Measurements from ENCODE around the gene DDX27. TPM values are rescaled to one million over a fixed set of nuclear protein-coding genes. Genes with fewer than 3 reads are reported as not detected.

The DDX27 gene
- total and polyA plus RNA-seq, 4 donors: 16.3 to 32.3 (median 24.9) TPM

DNA sequence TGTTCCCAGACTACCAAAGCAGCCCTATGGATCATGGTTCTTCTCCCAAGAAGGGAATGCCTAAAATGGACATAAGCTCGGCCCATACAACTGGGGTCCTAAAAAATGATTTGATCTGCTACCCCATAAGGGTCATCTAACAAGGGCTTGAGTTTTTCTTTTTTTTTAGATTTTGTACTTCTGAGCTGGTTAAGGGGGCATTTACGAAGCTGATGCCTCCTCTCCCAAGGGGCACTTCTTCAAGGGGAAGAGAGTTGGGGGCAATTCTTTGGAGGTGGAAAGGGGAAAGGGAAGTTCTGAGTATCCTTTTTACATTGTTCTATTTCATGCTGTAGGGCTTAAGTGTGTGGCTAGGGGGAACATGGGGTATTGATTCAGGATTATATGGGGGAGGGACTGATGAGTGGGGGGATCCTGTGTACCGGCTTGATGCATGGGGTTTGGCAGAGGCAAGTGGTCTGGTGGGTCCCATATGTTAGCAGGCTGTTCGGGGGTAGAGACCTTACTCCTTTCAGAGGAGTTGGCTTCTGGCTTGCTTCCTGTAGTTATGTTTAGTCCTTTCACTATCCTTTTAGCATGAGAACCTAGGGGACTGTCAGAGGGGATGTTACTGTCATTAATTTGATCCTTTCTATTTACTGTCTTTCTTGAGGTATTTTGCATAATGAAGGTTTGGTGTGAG, 66.7 kb downstream of the DDX27 start:
- Histone ChIP-seq H3K27me3 (ENCODE audit: control insufficient read depth in 1 of 2, insufficient read depth in 2 of 2, low read length in 1 of 2) (no peaks in the 10 kb centered on the region), H3K9me3 (ENCODE audit: control insufficient read depth, low read length) (peaks cover 14% of the 10 kb centered on the region), H3K4me1 (ENCODE audit: control insufficient read depth in 1 of 2, insufficient read depth in 2 of 2, low read length in 2 of 2) (peaks cover 0 to 2% of the 10 kb centered on the region in 2 donors), H3K4me3 (ENCODE audit: low read length in 2 of 2) (no peak overlapping the region), H3K36me3 (ENCODE audit: control insufficient read depth in 1 of 2, insufficient read depth in 2 of 2, low read length in 1 of 2) (peaks cover 28 to 29% of the 10 kb centered on the region in 2 donors), H3K27ac (ENCODE audit: low read depth in 1 of 2, low read length in 2 of 2) (no peak overlapping the region)
- intact Hi-C loops (cut with DNase I): no loop called here
- DNase-seq: no peak
- WGBS, 2 donors: 98% methylated on average over 4 of the region's 4 CpGs
- no peak for ATAC-seq (ENCODE audit: low FRiP score)

- H3K4me3 ChIP-seq (ENCODE audit: low read length in 2 of 2): no peak overlapping the region
- H3K9me3 ChIP-seq (ENCODE audit: control insufficient read depth, low read length): peaks cover 14% of the 10 kb centered on the region
- no peak for DNase-seq
- peaks cover 0 to 2% of the 10 kb centered on the region in 2 donors for H3K4me1 ChIP-seq (ENCODE audit: control insufficient read depth in 1 of 2, insufficient read depth in 2 of 2, low read length in 2 of 2)
- H3K27ac ChIP-seq (ENCODE audit: low read depth in 1 of 2, low read length in 2 of 2): no peak overlapping the region
- WGBS, 2 donors: 95 to 97% methylated on average over 16 of the region's 16 CpGs
- intact Hi-C loops (cut with DNase I): no loop called here
- no peak for ATAC-seq (ENCODE audit: low FRiP score)
- H3K36me3 ChIP-seq (ENCODE audit: control insufficient read depth in 1 of 2, insufficient read depth in 2 of 2, low read length in 1 of 2): peaks cover 28 to 30% of the 10 kb centered on the region in 2 donors
- H3K27me3 ChIP-seq (ENCODE audit: control insufficient read depth in 1 of 2, insufficient read depth in 2 of 2, low read length in 1 of 2): no peaks in the 10 kb centered on the region
These were observed 67.7 kb downstream of the DDX27 start for GRCh38 chr20:49286689-49287551.

DNA sequence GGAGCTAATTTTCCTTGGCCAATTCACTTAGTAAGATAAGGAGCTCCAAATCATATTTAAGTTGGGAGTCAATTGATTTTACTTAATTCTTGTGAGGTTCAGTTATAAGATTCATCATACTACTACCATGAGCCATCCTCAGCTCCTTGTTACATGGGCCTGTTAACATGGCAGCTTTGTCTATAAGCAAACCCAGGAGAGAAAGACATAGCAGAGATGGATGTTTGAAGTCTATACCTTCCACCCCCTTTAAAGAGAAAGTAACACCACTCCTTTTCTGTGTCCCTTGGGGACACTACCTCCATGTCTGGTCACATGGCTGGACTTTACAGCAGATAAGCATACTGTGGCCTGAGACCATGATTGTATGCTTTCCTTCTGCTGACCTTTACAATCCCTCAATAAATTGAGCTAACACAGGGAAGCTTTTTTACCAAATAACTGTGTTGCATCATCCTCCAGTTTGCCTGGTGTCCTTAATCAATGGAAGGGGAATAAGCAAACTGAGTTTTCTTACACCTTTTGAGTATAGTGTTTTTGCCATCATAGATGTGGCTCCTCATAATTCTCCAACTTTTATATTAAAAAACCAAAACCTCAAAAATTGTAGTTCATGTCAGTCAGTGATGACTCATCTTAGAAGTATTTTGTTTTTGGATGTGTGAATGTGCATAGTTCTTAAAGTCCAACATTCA, 68.5 kb downstream of the DDX27 start:
- ATAC-seq (ENCODE audit: low FRiP score): no peak
- H3K4me3 ChIP-seq (ENCODE audit: low read length in 2 of 2): no peak overlapping the region
- intact Hi-C loops (cut with DNase I): no loop called here
- H3K27ac ChIP-seq (ENCODE audit: low read depth in 1 of 2, low read length in 2 of 2): peak overlapping the region in 1 of 2 donors; percentile 8
- peaks cover 14% of the 10 kb centered on the region for H3K9me3 ChIP-seq (ENCODE audit: control insufficient read depth, low read length)
- H3K36me3 ChIP-seq (ENCODE audit: control insufficient read depth in 1 of 2, insufficient read depth in 2 of 2, low read length in 1 of 2): peaks cover 26 to 28% of the 10 kb centered on the region in 2 donors
- peaks cover 0 to 2% of the 10 kb centered on the region in 2 donors for H3K4me1 ChIP-seq (ENCODE audit: control insufficient read depth in 1 of 2, insufficient read depth in 2 of 2, low read length in 2 of 2)
- H3K27me3 ChIP-seq (ENCODE audit: control insufficient read depth in 1 of 2, insufficient read depth in 2 of 2, low read length in 1 of 2): no peaks in the 10 kb centered on the region
- DNase-seq: no peak

DNA sequence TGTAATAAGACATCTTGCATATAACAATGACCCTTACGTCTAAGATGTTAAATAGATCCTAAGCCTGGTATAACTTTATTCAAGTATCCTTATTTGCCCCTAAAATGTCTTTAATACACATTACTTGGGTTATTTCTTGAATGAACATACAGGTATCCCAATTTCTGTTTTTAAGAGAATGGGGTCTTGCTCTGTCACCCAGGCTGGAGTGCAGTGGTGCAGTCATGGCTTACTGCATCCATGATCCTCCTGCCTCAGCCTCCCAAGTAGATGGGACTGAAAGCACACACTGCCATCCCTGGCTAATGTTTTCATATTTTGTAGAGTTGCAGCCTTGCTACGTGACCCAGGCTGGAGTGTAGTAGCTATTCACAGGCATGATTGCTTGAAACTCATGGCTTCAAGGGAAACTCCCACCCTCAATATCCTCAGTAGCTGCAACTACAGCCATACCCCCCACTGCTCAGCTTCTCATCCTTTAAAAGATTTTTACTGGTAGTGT, 69.1 kb downstream of the DDX27 start:
- peaks cover 14% of the 10 kb centered on the region for H3K9me3 ChIP-seq (ENCODE audit: control insufficient read depth, low read length)
- ATAC-seq (ENCODE audit: low FRiP score): no peak

DNA sequence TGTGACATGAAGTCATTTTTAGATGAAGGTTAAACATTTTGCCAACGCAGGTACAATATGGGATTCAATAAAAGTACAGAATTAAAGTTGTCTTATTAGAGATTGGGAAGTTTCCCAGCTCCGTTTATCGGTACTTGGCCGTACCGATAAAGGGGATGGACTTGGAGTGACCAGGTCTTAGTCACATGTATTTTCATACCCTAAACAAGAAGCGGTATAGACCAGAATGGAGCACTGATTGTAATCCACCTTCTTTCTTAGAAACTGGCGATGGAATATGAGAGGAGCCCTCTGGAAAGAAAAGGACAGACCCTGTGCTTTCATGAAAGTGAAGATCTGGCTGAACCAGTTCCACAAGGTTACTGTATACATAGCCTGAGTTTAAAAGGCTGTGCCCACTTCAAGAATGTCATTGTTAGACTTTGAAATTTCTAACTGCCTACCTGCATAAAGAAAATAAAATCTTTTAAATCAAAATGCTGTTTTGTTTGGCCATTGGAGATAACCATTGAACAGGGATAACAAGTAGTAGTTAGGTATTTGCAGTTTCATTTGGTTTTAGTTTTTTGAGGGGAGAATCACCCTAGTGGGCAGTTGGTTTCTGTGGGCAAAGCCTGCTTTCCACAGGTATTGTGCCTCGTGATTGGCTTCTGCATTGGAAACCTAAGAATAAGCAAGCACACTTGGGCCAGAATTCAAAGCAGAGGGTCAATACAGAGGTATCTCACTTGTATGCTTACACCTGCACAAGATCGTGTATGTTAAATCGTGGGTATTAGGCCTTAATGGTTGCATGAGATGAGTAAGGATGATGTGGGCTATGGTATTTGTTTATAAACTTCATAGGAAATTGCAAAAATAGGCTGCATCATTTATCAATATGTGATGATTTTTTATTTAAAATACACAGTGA, 69.8 kb downstream of the DDX27 start:
- intact Hi-C loops (cut with DNase I): no loop called here
- no peak for ATAC-seq (ENCODE audit: low FRiP score)

More for the DNA sequence above, 69.1 kb downstream of the DDX27 start:
- intact Hi-C loops (cut with DNase I): no loop called here
- Histone ChIP-seq H3K4me3 (ENCODE audit: low read length in 2 of 2) (no peak overlapping the region), H3K27me3 (ENCODE audit: control insufficient read depth in 1 of 2, insufficient read depth in 2 of 2, low read length in 1 of 2) (no peaks in the 10 kb centered on the region), H3K27ac (ENCODE audit: low read depth in 1 of 2, low read length in 2 of 2) (no peak overlapping the region), H3K4me1 (ENCODE audit: control insufficient read depth in 1 of 2, insufficient read depth in 2 of 2, low read length in 2 of 2) (peaks cover 0 to 2% of the 10 kb centered on the region in 2 donors), H3K36me3 (ENCODE audit: control insufficient read depth in 1 of 2, insufficient read depth in 2 of 2, low read length in 1 of 2) (peaks cover 25 to 26% of the 10 kb centered on the region in 2 donors)
- 55 to 57% methylated on average over 2 of the region's 2 CpGs for WGBS, 2 donors
- no peak for DNase-seq

GRCh38 chr20:49290608-49291191, 71.5 kb downstream of the DDX27 start:
- Histone ChIP-seq H3K27ac (ENCODE audit: low read depth in 1 of 2, low read length in 2 of 2) (no peak overlapping the region), H3K4me1 (ENCODE audit: control insufficient read depth in 1 of 2, insufficient read depth in 2 of 2, low read length in 2 of 2) (no peaks in the 10 kb centered on the region), H3K27me3 (ENCODE audit: control insufficient read depth in 1 of 2, insufficient read depth in 2 of 2, low read length in 1 of 2) (no peaks in the 10 kb centered on the region), H3K4me3 (ENCODE audit: low read length in 2 of 2) (no peak overlapping the region), H3K9me3 (ENCODE audit: control insufficient read depth, low read length) (peaks cover 12% of the 10 kb centered on the region), H3K36me3 (ENCODE audit: control insufficient read depth in 1 of 2, insufficient read depth in 2 of 2, low read length in 1 of 2) (peaks cover 11 to 26% of the 10 kb centered on the region in 2 donors)
- DNase-seq (no peak), ATAC-seq (ENCODE audit: low FRiP score) (no peak)
- intact Hi-C loops (cut with DNase I): no loop called here
- 88 to 90% methylated on average over 6 of the region's 6 CpGs for whole genome bisulfite sequencing, 2 donors

More for the DNA sequence above, 69.8 kb downstream of the DDX27 start:
- 89 to 94% methylated on average over 10 of the region's 10 CpGs for WGBS, 2 donors
- Histone ChIP-seq H3K27me3 (ENCODE audit: control insufficient read depth in 1 of 2, insufficient read depth in 2 of 2, low read length in 1 of 2) (no peaks in the 10 kb centered on the region), H3K4me3 (ENCODE audit: low read length in 2 of 2) (no peak overlapping the region), H3K27ac (ENCODE audit: low read depth in 1 of 2, low read length in 2 of 2) (no peak overlapping the region), H3K9me3 (ENCODE audit: control insufficient read depth, low read length) (peaks cover 14% of the 10 kb centered on the region), H3K4me1 (ENCODE audit: control insufficient read depth in 1 of 2, insufficient read depth in 2 of 2, low read length in 2 of 2) (no peaks in the 10 kb centered on the region), H3K36me3 (ENCODE audit: control insufficient read depth in 1 of 2, insufficient read depth in 2 of 2, low read length in 1 of 2) (peaks cover 20 to 26% of the 10 kb centered on the region in 2 donors)
- no peak for DNase-seq

DNA sequence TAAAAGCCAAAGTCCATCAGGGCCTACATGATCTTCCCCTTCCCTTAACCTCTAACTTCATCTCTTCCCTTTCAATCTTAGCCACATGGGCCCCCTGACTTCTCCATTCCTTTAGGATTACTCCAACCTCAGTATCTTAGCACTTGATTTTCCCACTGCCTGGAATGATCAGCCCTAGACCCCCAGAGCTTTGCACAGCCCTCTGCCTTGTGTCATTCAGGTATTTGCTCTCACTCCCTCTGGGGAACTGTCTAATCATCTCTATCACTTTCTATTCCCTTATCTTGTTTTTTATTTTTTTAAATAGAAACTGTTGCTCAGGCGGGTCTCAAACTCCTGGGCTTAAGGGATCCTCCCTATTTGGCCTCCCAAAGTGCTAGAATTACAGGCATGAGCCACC, 72.0 kb downstream of the DDX27 start:
- 73 to 80% methylated on average over 1 of the region's 1 CpG for WGBS, 2 donors
- no peak for DNase-seq
- intact Hi-C loops (cut with DNase I): no loop called here

More for the DNA sequence above, 72.0 kb downstream of the DDX27 start:
- H3K4me3 ChIP-seq (ENCODE audit: low read length in 2 of 2): no peak overlapping the region
- peaks cover 6 to 24% of the 10 kb centered on the region in 2 donors for H3K36me3 ChIP-seq (ENCODE audit: control insufficient read depth in 1 of 2, insufficient read depth in 2 of 2, low read length in 1 of 2)
- H3K9me3 ChIP-seq (ENCODE audit: control insufficient read depth, low read length): peaks cover 10% of the 10 kb centered on the region
- H3K27me3 ChIP-seq (ENCODE audit: control insufficient read depth in 1 of 2, insufficient read depth in 2 of 2, low read length in 1 of 2): no peaks in the 10 kb centered on the region
- no peak overlapping the region for H3K27ac ChIP-seq (ENCODE audit: low read depth in 1 of 2, low read length in 2 of 2)
- no peaks in the 10 kb centered on the region for H3K4me1 ChIP-seq (ENCODE audit: control insufficient read depth in 1 of 2, insufficient read depth in 2 of 2, low read length in 2 of 2)
- no peak for ATAC-seq (ENCODE audit: low FRiP score)
